IPS-15b (cell line): ENCODE data around the gene ACOX3.

Source experiments
- H3K27me3 ChIP-seq: one replicate; pipeline ENCODE4 v1.6.1; 2013; ENCODE audit warnings: low read length; ENCODE audit not compliant: control insufficient read depth, insufficient read depth
- H3K36me3 ChIP-seq: one replicate; pipeline ENCODE4 v1.6.1; 2013; ENCODE audit warnings: low read length; ENCODE audit not compliant: control insufficient read depth, insufficient read depth
- H3K4me1 ChIP-seq: one replicate; pipeline ENCODE4 v1.6.1; 2013; ENCODE audit warnings: mild to moderate bottlenecking, low read length; ENCODE audit not compliant: control insufficient read depth, insufficient read depth
- H3K4me3 ChIP-seq: one replicate; pipeline ENCODE4 v1.5.1; 2013; ENCODE audit warnings: low read depth, low read length
- H3K9ac ChIP-seq: one replicate; pipeline ENCODE4 v1.6.1; 2013; ENCODE audit warnings: low read depth, mild to moderate bottlenecking, low read length
- H3K9me3 ChIP-seq: one replicate; pipeline ENCODE4 v1.6.1; 2013; ENCODE audit warnings: mild to moderate bottlenecking, low read length; ENCODE audit not compliant: control insufficient read depth, insufficient read depth

ACOX3 gene

DNA sequence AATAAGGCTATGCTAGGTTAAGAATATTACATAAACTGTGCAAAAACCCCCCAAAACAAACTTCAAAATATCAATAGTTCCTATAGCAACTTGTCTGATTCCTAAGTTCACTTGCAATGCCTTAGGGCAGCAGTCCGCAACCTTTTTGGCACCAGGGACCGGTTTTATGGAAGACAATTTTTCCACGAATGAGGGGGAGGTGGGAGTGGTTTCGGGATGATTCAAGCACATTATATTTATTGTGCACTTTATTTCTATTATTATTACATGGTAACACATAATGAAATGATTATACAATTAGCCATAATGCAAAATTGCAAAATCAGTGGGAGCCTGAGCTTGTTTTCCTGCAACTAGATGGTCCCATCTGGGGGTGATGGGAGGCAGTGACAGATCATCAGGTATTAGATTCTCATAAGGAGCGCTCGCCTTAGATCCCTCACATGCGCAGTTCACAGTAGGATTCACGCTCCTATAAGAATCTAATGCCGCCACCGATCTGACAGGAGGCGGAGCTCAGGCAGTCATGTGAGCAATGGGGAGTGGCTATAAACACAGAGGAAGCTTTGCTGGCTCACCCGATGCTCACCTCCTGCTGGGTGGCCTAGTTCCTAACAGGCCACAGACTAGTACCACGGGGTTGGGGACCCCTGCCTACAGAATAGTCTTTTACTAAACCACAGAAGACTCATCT is 39.7 kb downstream of the ACOX3 start:
- H3K9me3 ChIP-seq, result no peaks in the 10 kb centered on the region
- no peak overlapping the region for H3K9ac ChIP-seq
- peaks cover 2% of the 10 kb centered on the region for H3K4me1 ChIP-seq
- H3K36me3 ChIP-seq, result no peaks in the 10 kb centered on the region
- H3K4me3 ChIP-seq, result no peak overlapping the region
- H3K27me3 ChIP-seq, result no peaks in the 10 kb centered on the region

DNA sequence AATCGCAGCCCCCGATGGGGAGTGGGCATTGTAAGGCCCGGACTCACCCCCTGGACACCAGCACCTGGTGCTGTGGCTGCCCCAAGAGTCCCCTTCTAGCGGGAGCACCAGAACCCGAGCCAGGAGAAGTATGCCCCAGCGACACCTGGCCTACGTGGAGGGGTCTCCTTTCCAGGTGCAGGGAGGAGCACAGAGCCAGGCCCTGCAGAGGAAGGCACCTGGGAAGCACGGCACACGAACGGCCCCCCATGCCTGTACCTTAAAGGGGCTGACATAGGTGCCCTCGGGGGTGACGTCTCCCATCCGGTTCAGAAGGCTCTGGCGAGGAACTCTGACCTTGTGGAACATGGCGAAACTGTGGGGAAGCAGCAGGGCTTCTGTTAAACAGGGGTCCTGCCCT is 41.2 kb downstream of the ACOX3 start:
- no peak overlapping the region for H3K9ac ChIP-seq
- no peaks in the 10 kb centered on the region for H3K36me3 ChIP-seq
- no peaks in the 10 kb centered on the region for H3K27me3 ChIP-seq
- peaks cover 2% of the 10 kb centered on the region for H3K4me1 ChIP-seq
- H3K9me3 ChIP-seq, result no peaks in the 10 kb centered on the region
- no peak overlapping the region for H3K4me3 ChIP-seq

DNA sequence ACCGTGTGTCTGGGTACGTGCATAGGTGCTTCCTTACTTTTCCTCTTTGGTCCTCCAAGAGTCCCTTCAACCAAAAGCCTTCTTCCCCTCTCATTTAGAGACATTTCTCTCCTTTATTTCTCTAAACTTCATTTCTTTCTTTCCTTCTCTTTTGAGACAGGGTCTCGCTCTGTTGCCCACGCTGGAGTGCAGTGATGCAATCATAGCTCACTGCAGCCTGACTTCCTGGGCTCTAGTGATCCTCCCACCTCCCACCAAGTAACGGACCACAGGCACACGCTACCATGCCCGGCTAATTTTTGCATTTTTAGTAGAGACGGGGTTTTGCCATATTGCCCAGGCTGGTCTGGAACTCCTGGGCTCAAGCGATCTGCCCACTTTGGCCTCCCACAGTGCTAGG is 42.2 kb downstream of the ACOX3 start:
- no peaks in the 10 kb centered on the region for H3K27me3 ChIP-seq
- H3K4me3 ChIP-seq, result no peak overlapping the region
- H3K9ac ChIP-seq, result no peak overlapping the region
- no peaks in the 10 kb centered on the region for H3K36me3 ChIP-seq
- no peaks in the 10 kb centered on the region for H3K9me3 ChIP-seq
- peaks cover 2% of the 10 kb centered on the region for H3K4me1 ChIP-seq

DNA sequence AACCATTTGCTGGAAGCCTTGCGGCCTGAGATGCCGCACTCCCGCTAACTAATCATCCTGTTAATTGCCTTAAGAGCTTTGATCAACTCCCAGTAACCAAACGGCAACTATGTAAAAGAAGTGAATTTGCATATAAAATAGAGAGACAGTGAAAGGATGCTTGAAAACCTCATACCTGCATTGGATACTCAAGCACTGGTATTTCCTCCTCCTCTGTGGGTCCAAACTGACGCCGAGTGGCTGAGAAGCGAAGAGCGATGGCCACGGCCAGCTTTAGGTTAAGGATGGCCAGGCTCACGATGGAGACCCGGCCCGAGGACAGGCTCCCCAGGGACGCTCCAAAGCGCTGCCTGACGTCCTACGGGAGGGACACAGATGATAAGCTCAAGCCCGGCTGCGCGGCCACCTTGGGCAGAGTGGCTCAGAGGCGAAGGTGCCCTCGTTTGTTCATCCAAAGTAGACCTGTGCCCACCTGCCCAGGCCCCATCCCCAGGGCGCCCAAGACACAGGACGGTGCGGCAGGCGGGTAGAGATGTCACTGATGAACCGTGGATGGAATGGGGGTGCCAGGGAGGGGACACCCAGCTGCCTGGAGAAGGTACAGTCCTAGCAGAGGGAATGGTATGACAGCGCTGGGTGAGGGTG is 43.6 kb downstream of the ACOX3 start:
- no peak overlapping the region for H3K4me3 ChIP-seq
- no peaks in the 10 kb centered on the region for H3K9me3 ChIP-seq
- no peaks in the 10 kb centered on the region for H3K27me3 ChIP-seq
- no peaks in the 10 kb centered on the region for H3K36me3 ChIP-seq
- H3K4me1 ChIP-seq, result peaks cover 2% of the 10 kb centered on the region
- H3K9ac ChIP-seq, result no peak overlapping the region

DNA sequence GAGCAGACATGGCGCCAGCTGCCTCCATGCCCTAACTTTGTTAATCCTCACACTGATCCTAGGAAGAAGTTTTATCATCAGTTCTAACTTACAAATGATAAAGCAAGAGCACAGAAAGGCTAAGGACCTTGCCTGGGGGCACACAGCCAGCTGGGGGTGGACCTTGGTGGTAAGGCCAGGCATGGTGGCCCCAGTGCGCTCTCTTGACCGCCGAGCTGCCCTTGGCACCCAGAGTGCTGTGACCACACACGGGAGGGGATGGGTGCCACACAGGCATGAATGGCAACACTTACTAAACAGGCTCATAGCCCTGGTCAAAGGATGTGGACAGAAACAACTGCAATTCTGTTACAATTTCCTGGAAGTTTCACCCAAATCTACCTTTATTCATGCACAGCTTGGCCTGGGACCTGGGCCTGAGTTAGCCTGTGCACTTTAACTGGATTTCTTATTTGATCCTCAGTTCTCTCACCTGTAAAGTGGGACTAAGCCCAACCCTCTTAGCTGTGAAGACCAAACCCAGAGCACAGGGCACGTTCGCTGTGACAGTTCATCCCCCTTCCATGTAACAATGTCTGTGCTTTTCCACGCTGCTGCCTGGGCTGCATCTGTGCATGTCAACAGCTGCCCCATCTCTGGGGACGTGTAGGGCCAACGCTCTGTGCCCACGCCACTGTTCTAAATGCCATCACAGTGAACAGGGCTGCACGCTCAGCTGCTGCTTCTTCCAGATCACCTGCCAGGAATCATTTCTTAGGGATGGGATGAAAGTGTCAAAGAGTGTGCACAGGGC is 44.8 kb downstream of the ACOX3 start:
- Histone ChIP-seq H3K4me1 (peaks cover 2% of the 10 kb centered on the region), H3K9ac (no peak overlapping the region), H3K4me3 (no peak overlapping the region), H3K36me3 (no peaks in the 10 kb centered on the region), H3K27me3 (no peaks in the 10 kb centered on the region), H3K9me3 (no peaks in the 10 kb centered on the region)

DNA sequence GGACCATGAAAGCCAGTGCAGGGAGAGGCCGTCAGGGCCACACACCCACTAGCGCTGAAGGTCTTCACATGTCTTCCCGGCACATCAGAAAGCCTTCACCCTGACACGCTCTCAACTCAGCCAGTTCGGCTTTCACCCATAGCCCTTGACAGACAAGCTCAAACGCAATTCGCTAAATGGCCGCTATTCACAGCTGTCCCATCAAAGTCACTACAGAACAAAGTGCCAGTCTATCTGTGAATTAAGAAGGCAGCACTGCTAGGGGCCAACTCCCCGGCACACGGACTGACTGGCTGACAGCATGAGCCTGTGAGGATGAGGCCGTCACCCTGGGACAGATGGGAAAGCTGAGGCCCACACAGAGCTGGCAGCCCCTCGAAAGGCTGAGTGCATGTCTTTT is 45.7 kb downstream of the ACOX3 start:
- Histone ChIP-seq H3K9me3 (no peaks in the 10 kb centered on the region), H3K4me1 (peaks cover 2% of the 10 kb centered on the region), H3K9ac (no peak overlapping the region), H3K4me3 (no peak overlapping the region), H3K36me3 (no peaks in the 10 kb centered on the region), H3K27me3 (no peaks in the 10 kb centered on the region)

DNA sequence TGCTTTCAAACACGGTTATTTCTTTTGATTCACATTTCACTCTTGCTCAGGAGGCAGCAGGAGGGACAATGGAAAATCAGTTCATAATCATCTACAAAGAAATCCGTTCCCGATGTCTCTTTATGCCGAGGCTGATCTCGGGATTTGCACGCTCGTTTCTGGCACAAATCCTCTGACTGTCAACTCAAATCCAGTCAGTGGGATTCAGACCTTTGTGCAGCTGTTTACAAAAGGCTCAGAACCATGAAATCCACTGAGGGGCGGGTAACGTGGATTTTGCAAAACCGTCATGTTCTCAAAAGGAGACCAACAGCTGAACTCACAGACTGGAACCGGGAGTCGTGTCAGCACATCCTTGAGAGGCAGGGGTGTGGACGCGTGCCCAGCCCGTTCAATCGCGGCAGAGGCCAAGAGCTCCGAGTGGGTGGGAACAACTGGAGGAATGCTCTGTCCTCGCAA is 46.4 kb downstream of the ACOX3 start:
- Histone ChIP-seq H3K4me3 (no peak overlapping the region), H3K4me1 (peaks cover 2% of the 10 kb centered on the region), H3K9ac (no peak overlapping the region)

DNA sequence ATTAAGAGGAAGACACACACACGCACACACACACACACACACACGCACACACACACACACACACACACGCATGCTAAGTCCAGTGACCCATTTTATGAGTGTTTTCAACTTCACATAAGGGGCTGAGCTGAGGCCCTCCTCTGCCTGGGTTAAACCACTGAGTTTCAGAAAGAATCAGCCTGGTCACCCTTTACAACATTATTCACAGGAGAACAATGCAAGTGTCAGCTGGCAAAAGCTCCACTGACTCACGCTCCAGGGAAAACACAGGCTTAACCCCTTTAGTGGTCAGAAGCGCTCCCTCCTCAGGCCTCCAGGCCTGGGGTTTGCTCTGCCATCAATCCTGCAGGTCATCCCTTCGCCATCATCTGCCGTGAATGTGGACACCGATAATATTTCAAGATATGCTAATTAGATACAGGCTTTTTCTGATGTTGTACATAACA is 46.9 kb downstream of the ACOX3 start:
- no peaks in the 10 kb centered on the region for H3K9me3 ChIP-seq
- H3K9ac ChIP-seq, result no peak overlapping the region
- no peaks in the 10 kb centered on the region for H3K27me3 ChIP-seq
- H3K4me3 ChIP-seq, result no peak overlapping the region
- peaks cover 2% of the 10 kb centered on the region for H3K4me1 ChIP-seq
- H3K36me3 ChIP-seq, result no peaks in the 10 kb centered on the region

More for the DNA sequence above, 46.4 kb downstream of the ACOX3 start:
- Histone ChIP-seq H3K36me3 (no peaks in the 10 kb centered on the region), H3K27me3 (no peaks in the 10 kb centered on the region), H3K9me3 (no peaks in the 10 kb centered on the region)

DNA sequence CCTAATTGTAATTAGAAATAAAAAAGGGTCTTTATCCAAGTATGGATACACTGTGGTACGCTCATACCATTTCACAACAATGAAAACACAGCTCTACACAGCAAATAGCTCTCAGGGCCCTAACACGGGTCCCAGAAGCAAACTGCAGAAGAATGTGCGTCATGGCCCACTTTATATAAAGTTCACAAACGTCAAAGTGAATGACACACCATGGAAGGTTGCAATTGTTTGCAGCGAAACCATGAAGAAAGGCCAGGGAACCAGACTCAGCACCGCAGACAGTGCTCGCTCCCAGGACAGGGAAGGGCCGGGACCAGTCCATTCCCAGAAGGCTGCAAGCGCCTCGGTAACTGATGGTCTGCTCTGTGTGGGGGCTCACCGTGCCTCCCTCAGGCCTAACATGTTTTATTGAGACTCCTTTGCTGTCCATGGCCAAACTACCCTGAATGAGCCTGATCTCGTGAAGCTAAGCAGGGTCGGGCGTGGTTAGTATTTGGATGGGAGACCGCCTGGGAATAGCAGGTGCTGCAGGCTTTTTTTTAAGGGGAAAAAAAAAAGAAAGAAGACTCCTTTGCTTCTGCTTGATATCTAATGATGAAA is 47.8 kb downstream of the ACOX3 start:
- H3K4me1 ChIP-seq, result peaks cover 2% of the 10 kb centered on the region
- H3K27me3 ChIP-seq, result no peaks in the 10 kb centered on the region

DNA sequence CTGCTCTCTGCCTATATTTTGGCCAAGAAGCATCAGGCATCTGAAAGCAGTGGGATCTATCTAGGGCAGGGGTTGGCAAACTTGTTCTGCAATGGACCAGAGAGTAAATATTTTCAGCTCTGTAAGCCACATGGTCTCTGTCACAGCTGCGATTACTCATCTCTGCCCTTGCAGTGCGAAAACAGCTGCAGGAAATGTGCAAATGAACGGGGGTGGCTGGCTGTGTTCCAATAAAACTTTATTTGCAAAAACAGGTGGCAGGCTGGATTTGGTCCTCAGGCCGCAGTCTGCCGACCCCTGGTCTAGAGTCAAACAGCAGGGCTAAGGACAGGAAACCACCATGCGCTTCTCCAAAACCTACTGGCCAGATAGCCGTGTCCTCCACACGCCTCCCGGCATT is 48.6 kb downstream of the ACOX3 start:
- no peaks in the 10 kb centered on the region for H3K9me3 ChIP-seq
- no peaks in the 10 kb centered on the region for H3K27me3 ChIP-seq
- H3K4me3 ChIP-seq, result no peak overlapping the region
- H3K9ac ChIP-seq, result no peak overlapping the region
- no peaks in the 10 kb centered on the region for H3K4me1 ChIP-seq
- H3K36me3 ChIP-seq, result peaks cover 3% of the 10 kb centered on the region

More for the DNA sequence above, 47.8 kb downstream of the ACOX3 start:
- Histone ChIP-seq H3K9ac (no peak overlapping the region), H3K4me3 (no peak overlapping the region), H3K9me3 (no peaks in the 10 kb centered on the region), H3K36me3 (no peaks in the 10 kb centered on the region)

DNA sequence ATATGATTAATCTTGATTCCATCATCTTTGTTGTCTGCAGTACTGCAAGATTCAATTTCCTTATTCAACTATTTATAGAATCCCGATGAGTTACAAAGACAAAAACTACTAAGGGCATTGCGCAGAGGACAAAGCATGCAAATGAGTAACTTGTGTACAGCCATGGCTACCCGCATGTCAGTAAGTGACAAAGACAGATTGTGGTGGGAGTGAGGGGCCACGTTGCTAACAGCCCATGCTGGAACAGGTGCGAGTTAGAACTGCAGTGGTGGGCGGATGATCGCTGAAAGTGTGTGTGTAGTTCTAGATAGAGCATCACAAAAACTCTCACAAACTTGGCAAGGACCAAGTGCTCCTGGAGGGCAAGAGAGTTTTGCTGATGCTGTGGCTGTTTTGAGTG is 49.5 kb downstream of the ACOX3 start:
- no peak overlapping the region for H3K4me3 ChIP-seq
- no peak overlapping the region for H3K9ac ChIP-seq
- peaks cover 3% of the 10 kb centered on the region for H3K36me3 ChIP-seq
- no peaks in the 10 kb centered on the region for H3K4me1 ChIP-seq
- no peaks in the 10 kb centered on the region for H3K9me3 ChIP-seq
- H3K27me3 ChIP-seq, result no peaks in the 10 kb centered on the region
